Suprapubic skin (tissue), 4 donors: ENCODE results near the gene OGDHL. TPM values are rescaled to one million over a fixed set of nuclear protein-coding genes. Genes with fewer than 3 reads are reported as not detected.

Source experiments
- DNase-seq, 2 donors: peaks; one replicate each; pipeline ENCODE4 v3.0.0-alpha.2; 2019; ENCODE audit warnings: low spot score in 2 of 2
- H3K27ac ChIP-seq: fragments of 200-600 bp; sonication (generic); one replicate; pipeline ENCODE4 v1.5.1; 2019
- H3K27me3 ChIP-seq: fragments of 200-600 bp; sonication (generic); one replicate; pipeline ENCODE4 v1.5.1; 2019
- H3K36me3 ChIP-seq: fragments of 200-600 bp; sonication (generic); one replicate; pipeline ENCODE4 v1.5.1; 2019
- H3K4me1 ChIP-seq: fragments of 200-600 bp; sonication (generic); one replicate; pipeline ENCODE4 v1.5.1; 2019
- H3K4me3 ChIP-seq: fragments of 200-600 bp; sonication (generic); one replicate; pipeline ENCODE4 v1.5.1; 2019; ENCODE audit warnings: mild to moderate bottlenecking
- H3K9me3 ChIP-seq: fragments of 200-600 bp; sonication (generic); one replicate; pipeline ENCODE4 v1.5.1; 2019
- CTCF ChIP-seq, 2 donors: fragments of 200-600 bp in 1 of 2; fragments of 450-650 bp in 1 of 2; sonication (generic) in 1 of 2; IDR thresholded peaks; one replicate each; pipeline ENCODE4 v1.5.1; 2016 to 2019; ENCODE audit warnings: antibody characterized with exemption in 2 of 2, mild to moderate bottlenecking in 1 of 2, moderate library complexity in 1 of 2
- EP300 ChIP-seq: sonication (generic); formaldehyde crosslinking; IDR thresholded peaks from one replicate; pipeline ENCODE4 v1.6.1; 2017; ENCODE audit warnings: antibody characterized with exemption
- POLR2A ChIP-seq, 2 donors: fragments of 450-650 bp; IDR thresholded peaks; one replicate each; pipeline ENCODE4 v1.6.1; 2017; ENCODE audit warnings: antibody characterized with exemption in 2 of 2, mild to moderate bottlenecking in 2 of 2, moderate library complexity in 2 of 2
- POLR2AphosphoS5 ChIP-seq, 3 donors: sonication (generic); formaldehyde crosslinking; IDR thresholded peaks; one replicate each; pipeline ENCODE4 v1.6.1; 2017; ENCODE audit warnings: antibody characterized with exemption in 3 of 3
- WGBS: methylation state at CpG from one replicate; pipeline ENCODE4 v1.1.5; 2018; 5-methylcytosine and 5-hydroxymethylcytosine counted together
- total RNA-seq, 4 donors: library from RNA; depleted of rRNA; stranded (reverse); fragments of >200 nt; gene quantifications; one replicate each; pipeline ENCODE4 v1.1.0, GENCODE V29; 2016

Gene OGDHL
- total RNA-seq, 4 donors from 2014 or later: 0.18 TPM; not detected in 3

GRCh38 chr10:49761201-49761788, 828 bp downstream of the OGDHL start:
- Histone ChIP-seq H3K27me3 (peaks cover 56% of the 10 kb centered on the region), H3K27ac (no peak overlapping the region), H3K4me1 (peaks cover 11% of the 10 kb centered on the region)

GRCh38 chr10:49760789-49761188, 1.3 kb downstream of the OGDHL start:
- no peaks in the 10 kb centered on the region for H3K36me3 ChIP-seq
- H3K9me3 ChIP-seq: no peaks in the 10 kb centered on the region
- 67% methylated on average over 1 of the region's 3 CpGs for WGBS
- no peak overlapping the region for H3K4me3 ChIP-seq
- peaks cover 11% of the 10 kb centered on the region for H3K4me1 ChIP-seq
- H3K27me3 ChIP-seq: peaks cover 51% of the 10 kb centered on the region
- TF ChIP-seq POLR2A (IDR thresholded peaks at IDR 0.05): no peak
- TF ChIP-seq POLR2AphosphoS5 (IDR thresholded peaks at IDR 0.05): no peak
- no peak for TF ChIP-seq CTCF (IDR thresholded peaks at IDR 0.05)
- no peak for TF ChIP-seq EP300
- H3K27ac ChIP-seq: no peak overlapping the region
- DNase-seq: no peak

More at GRCh38 chr10:49761201-49761788, 828 bp downstream of the OGDHL start:
- Histone ChIP-seq H3K36me3 (no peaks in the 10 kb centered on the region), H3K4me3 (no peak overlapping the region), H3K9me3 (no peaks in the 10 kb centered on the region)
- TF ChIP-seq POLR2AphosphoS5 (IDR thresholded peaks at IDR 0.05): no peak
- no peak for TF ChIP-seq EP300
- no peak for TF ChIP-seq CTCF (IDR thresholded peaks at IDR 0.05)
- TF ChIP-seq POLR2A (IDR thresholded peaks at IDR 0.05): no peak
- WGBS: 19% methylated on average over 11 of the region's 16 CpGs
- no peak for DNase-seq

GRCh38 chr10:49759787-49760551, 2.2 kb downstream of the OGDHL start:
- Histone ChIP-seq H3K36me3 (no peaks in the 10 kb centered on the region), H3K9me3 (no peaks in the 10 kb centered on the region), H3K27me3 (peaks cover 42% of the 10 kb centered on the region), H3K27ac (no peak overlapping the region), H3K4me3 (no peak overlapping the region), H3K4me1 (peaks cover 11% of the 10 kb centered on the region)
- WGBS: 71% methylated on average over 9 of the region's 10 CpGs
- no peak for DNase-seq
- no peak for TF ChIP-seq EP300
- TF ChIP-seq POLR2A (IDR thresholded peaks at IDR 0.05): no peak
- TF ChIP-seq POLR2AphosphoS5 (IDR thresholded peaks at IDR 0.05): no peak
- TF ChIP-seq CTCF (IDR thresholded peaks at IDR 0.05): no peak

- Histone ChIP-seq H3K27me3 (peaks cover 34% of the 10 kb centered on the region), H3K36me3 (no peaks in the 10 kb centered on the region), H3K27ac (no peak overlapping the region), H3K9me3 (no peaks in the 10 kb centered on the region), H3K4me1 (peaks cover 11% of the 10 kb centered on the region), H3K4me3 (no peak overlapping the region)
- DNase-seq: no peak
- 92% methylated on average over 7 of the region's 15 CpGs for WGBS
- TF ChIP-seq EP300 (no peak), POLR2A (IDR thresholded peaks at IDR 0.05) (no peak), CTCF (IDR thresholded peaks at IDR 0.05) (no peak), POLR2AphosphoS5 (IDR thresholded peaks at IDR 0.05) (no peak)
Measured at GRCh38 chr10:49758249-49758930, 3.7 kb downstream of the OGDHL start.

- H3K9me3 ChIP-seq: no peaks in the 10 kb centered on the region
- WGBS: 74% methylated on average over 5 of the region's 6 CpGs
Measured at GRCh38 chr10:49756641-49757040, 5.5 kb downstream of the OGDHL start.

More at GRCh38 chr10:49756641-49757040, 5.5 kb downstream of the OGDHL start:
- no peak for DNase-seq
- Histone ChIP-seq H3K27me3 (peaks cover 24% of the 10 kb centered on the region), H3K4me3 (no peak overlapping the region), H3K27ac (no peak overlapping the region), H3K36me3 (no peaks in the 10 kb centered on the region), H3K4me1 (peaks cover 2% of the 10 kb centered on the region)
- TF ChIP-seq CTCF (IDR thresholded peaks at IDR 0.05) (no peak), POLR2AphosphoS5 (IDR thresholded peaks at IDR 0.05) (no peak), POLR2A (IDR thresholded peaks at IDR 0.05) (no peak), EP300 (no peak)
